Measurements from ENCODE around the gene LENEP.

Gene LENEP, protein sequence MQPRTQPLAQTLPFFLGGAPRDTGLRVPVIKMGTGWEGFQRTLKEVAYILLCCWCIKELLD

DNA sequence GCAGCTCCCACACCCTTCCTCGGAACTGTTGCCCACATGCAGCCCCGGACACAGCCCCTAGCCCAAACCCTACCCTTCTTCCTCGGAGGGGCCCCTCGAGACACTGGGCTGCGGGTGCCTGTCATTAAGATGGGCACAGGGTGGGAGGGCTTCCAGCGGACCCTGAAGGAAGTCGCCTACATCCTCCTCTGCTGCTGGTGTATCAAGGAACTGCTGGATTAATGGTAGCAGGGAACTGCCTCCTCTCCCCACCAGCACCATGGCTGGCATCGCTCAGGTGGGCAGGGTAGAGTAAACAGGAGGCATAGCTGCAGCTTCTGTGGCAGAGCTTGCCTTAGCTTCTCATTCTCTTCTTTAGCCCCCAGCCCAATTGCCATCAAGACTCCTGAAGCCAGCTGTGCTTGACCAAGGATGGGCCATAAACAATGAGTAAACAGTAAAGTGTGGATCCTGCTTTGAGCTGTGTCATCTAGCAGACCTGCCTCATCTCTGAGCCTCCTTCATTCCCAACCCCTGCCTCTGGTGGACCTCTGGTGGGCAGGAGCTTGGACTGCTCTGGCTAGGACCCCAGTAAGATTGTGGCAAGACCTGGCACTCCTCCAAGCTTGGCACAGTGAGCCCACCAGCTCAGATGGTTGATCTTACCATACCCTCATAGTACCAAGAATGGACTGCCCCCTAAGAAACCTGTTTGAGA is at the start of gene LENEP:
Gene LENEP (plus strand): TSS at position 15 of the 697 bp plus-strand sequence. CDS start 22 bp downstream, at position 37.
- H3K9ac ChIP-seq (ENCODE audit: low read length) = no peak within 1 kb of the TSS
- H3K4me3 ChIP-seq (ENCODE audit: low read length) = no peak within 1 kb of the TSS
- H3K27me3 ChIP-seq (ENCODE audit: control insufficient read depth, insufficient read depth, low read length) = no peaks in the 10 kb centered on the region
- no peaks in the 10 kb centered on the region for H3K4me1 ChIP-seq (ENCODE audit: control insufficient read depth, low read depth, low read length)
- peaks cover 26% of the 10 kb centered on the region for H3K36me3 ChIP-seq (ENCODE audit: control insufficient read depth, low read depth, low read length)
- H3K27ac ChIP-seq (ENCODE audit: low read length) = no peak within 1 kb of the TSS
- H3K9me3 ChIP-seq (ENCODE audit: control insufficient read depth, low read depth, low read length) = no peaks in the 10 kb centered on the region

DNA sequence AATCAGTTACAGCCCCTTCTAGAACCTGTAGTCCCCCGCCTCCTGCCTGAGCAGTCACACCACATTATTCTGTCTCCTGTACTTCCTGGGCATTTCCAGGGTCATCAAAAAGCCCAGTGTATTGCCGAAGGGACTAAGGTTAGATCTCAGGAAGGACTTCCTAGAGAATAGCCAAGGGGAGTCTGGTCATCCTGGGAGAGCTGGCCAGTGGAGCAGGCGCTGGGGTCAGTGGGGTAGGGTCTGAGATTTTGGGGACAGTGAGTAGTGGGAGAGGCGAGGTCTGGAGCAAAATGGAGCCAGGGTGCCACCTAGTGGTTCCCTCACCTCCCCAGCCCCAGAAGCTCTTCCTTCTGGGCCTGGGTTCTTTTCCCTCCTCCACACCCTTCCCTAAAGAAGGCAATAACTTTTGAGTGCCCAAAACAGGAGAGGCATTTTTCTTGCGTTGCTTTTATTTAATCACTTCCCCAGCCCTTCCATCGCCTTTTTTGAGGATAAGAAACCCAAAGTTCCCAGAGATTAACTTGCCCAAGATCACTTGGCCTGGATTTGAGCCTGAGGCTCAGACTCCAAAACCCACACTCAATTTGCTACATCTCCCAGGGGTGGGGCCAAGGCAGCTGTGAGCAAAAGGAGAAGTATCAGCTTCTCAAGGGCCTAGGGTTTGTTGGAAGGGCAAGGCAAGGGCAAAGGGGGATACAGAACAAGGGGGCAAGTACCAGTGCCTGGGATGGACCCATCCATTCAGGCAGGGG is 49.6 kb upstream of the LENEP start:
- no peak overlapping the region for H3K27ac ChIP-seq (ENCODE audit: low read length)
- H3K4me3 ChIP-seq (ENCODE audit: low read length) = no peak overlapping the region
- no peak overlapping the region for H3K9ac ChIP-seq (ENCODE audit: low read length)
- no peaks in the 10 kb centered on the region for H3K36me3 ChIP-seq (ENCODE audit: control insufficient read depth, low read depth, low read length)
- no peaks in the 10 kb centered on the region for H3K27me3 ChIP-seq (ENCODE audit: control insufficient read depth, insufficient read depth, low read length)
- H3K4me1 ChIP-seq (ENCODE audit: control insufficient read depth, low read depth, low read length) = peaks cover 6% of the 10 kb centered on the region
- H3K9me3 ChIP-seq (ENCODE audit: control insufficient read depth, low read depth, low read length) = no peaks in the 10 kb centered on the region

DNA sequence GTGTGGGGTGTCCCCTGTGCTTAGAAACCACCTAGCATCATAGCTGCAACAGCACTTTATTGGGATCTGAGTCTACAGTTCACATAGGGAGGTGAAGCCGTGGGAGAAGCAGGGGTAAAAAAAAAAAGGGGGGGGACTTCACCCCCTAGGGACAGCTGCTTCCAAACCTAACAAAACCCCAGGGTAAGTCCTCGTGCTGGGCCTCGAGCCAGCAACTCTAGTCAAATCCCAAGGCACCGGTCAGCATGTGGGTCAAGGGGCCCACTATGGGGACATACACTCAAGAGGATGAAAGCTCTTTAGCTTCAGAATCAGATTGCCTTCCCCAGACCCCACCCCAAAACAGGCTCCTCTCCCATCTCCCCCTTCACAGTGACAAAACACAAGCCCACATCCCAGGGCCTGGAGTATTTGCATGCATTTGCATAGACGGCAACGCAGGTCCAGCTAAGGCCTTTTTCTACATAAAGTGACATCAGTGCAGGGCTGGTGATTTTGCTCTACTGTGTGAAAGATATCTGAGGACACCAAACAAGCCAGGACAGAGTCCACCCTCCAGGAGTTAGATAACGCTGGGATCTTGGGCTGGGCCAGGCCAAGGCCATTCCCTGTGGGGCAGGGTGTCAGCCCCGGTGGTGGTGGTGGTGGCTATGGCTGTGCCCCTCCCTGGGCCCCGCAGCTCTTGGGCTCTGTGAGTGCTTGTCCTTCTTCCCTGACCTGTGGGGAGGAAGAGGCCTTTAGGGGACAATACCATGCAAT is 48.8 kb upstream of the LENEP start:
- no peak overlapping the region for H3K27ac ChIP-seq (ENCODE audit: low read length)

DNA sequence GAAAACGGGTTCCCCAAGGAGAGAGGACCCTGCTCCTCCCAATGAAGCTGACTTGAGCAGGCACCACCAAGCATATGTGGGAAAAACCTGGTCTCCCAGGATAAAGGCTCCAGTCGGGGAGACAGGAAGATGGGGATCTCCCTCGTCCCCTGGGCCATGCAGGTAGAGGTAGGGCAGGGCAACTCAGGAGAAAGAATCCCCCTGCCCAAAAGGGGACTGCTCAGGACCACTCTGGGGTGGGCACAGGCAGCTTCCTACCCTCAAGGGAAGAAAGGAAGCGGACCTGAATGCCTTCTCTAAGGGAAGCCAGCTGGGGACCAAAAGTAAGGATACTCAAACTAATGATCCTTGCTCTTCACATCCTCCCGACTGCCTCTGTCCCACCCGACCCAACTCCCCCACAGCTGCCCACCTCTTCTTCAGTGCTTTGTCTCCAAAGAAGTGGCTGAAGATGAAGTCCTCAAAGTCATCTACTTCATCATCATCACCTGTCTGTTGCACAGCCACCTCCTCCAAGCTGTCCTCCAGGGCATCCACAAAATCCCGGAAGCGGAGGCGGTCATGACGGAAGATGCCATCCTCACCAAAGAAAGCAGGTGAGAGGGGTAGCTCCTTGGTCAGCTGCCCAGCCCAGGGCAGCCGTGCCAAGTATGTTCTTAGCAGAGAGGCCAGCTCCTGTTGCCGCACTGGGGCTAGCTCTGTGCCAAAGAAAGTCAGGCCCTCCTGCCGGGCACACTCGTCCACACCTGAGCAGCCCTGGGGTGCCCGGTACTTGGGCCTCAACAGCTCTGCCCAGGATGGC is 48.0 kb upstream of the LENEP start:
- Histone ChIP-seq H3K9me3 (ENCODE audit: control insufficient read depth, low read depth, low read length) (no peaks in the 10 kb centered on the region), H3K27ac (ENCODE audit: low read length) (no peak overlapping the region), H3K4me3 (ENCODE audit: low read length) (no peak overlapping the region), H3K9ac (ENCODE audit: low read length) (no peak overlapping the region), H3K4me1 (ENCODE audit: control insufficient read depth, low read depth, low read length) (peaks cover 3% of the 10 kb centered on the region), H3K27me3 (ENCODE audit: control insufficient read depth, insufficient read depth, low read length) (no peaks in the 10 kb centered on the region), H3K36me3 (ENCODE audit: control insufficient read depth, low read depth, low read length) (no peaks in the 10 kb centered on the region)

More for the DNA sequence above, 48.8 kb upstream of the LENEP start:
- no peaks in the 10 kb centered on the region for H3K9me3 ChIP-seq (ENCODE audit: control insufficient read depth, low read depth, low read length)
- H3K9ac ChIP-seq (ENCODE audit: low read length) = no peak overlapping the region
- no peaks in the 10 kb centered on the region for H3K36me3 ChIP-seq (ENCODE audit: control insufficient read depth, low read depth, low read length)
- H3K4me1 ChIP-seq (ENCODE audit: control insufficient read depth, low read depth, low read length) = peaks cover 6% of the 10 kb centered on the region
- no peaks in the 10 kb centered on the region for H3K27me3 ChIP-seq (ENCODE audit: control insufficient read depth, insufficient read depth, low read length)
- H3K4me3 ChIP-seq (ENCODE audit: low read length) = no peak overlapping the region

DNA sequence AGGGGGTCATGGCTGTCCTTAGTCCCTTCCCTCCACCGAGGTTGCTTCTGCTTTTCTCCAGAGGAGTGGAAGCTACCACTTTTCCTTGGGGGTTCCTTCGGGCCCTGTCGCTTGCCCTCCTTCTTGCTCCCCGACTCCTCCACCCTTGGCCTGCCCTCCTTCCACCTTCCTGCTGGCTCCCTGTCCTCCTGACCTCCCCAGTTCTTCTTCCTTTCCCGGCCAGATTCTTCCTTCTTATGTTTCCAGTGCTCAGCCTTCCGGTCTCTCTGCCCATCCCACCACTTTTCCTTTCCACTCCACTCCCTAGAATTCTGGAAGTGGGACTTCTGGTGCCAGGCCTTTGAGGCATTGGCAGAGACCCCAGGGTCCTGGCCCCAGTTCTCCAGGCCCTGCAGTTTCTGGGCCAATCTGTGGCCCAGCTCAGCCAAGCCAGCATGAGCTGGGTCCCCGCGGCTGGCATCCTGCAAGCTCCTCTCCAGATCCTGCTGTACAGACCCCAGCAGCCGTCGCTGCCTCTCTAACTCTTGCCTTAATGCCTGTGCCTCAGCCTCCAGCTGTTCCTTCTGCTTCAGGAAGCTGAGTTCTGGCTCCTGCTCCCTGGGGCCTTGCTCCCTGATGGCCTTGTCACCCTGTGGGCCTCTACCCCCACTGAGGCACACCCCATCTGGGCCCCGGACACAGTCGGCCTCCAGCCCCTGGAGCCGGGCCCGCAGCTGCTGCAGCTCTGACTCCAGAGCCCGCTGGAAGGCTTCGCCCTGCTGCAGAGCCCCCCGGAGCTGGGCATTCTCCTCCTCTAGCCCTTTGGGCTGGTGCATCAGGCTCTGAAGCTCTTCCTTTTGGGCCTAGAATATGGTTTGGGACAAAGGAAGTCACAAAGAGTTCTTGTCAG is 47.2 kb upstream of the LENEP start:
- Histone ChIP-seq H3K4me1 (ENCODE audit: control insufficient read depth, low read depth, low read length) (no peaks in the 10 kb centered on the region), H3K4me3 (ENCODE audit: low read length) (no peak overlapping the region), H3K9ac (ENCODE audit: low read length) (no peak overlapping the region), H3K36me3 (ENCODE audit: control insufficient read depth, low read depth, low read length) (peaks cover 2% of the 10 kb centered on the region), H3K27ac (ENCODE audit: low read length) (no peak overlapping the region), H3K27me3 (ENCODE audit: control insufficient read depth, insufficient read depth, low read length) (no peaks in the 10 kb centered on the region), H3K9me3 (ENCODE audit: control insufficient read depth, low read depth, low read length) (no peaks in the 10 kb centered on the region)

DNA sequence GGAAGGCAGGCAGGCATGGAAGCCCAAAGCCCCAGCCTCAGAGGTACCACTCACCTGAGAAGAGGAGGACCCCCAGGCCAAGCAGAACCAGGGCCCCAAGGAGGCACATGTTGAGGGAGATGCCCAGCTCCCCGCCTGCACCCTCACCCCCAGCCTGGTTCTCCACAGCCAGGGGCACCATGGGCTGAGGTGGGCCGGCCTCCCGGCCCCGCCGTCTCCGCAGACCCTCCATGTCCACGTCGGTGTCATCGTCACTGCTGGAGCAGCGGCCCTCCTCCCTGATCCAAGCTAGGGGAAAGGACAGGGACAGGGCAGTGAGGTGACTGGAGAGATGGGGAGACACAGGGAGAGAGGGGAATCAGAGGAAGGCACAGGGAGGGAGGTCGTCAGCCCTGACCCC is 45.3 kb upstream of the LENEP start:
- H3K27ac ChIP-seq (ENCODE audit: low read length) = no peak overlapping the region
- H3K27me3 ChIP-seq (ENCODE audit: control insufficient read depth, insufficient read depth, low read length) = no peaks in the 10 kb centered on the region
- no peak overlapping the region for H3K9ac ChIP-seq (ENCODE audit: low read length)
- no peaks in the 10 kb centered on the region for H3K9me3 ChIP-seq (ENCODE audit: control insufficient read depth, low read depth, low read length)
- H3K4me3 ChIP-seq (ENCODE audit: low read length) = no peak overlapping the region
- no peaks in the 10 kb centered on the region for H3K4me1 ChIP-seq (ENCODE audit: control insufficient read depth, low read depth, low read length)
- peaks cover 3% of the 10 kb centered on the region for H3K36me3 ChIP-seq (ENCODE audit: control insufficient read depth, low read depth, low read length)

DNA sequence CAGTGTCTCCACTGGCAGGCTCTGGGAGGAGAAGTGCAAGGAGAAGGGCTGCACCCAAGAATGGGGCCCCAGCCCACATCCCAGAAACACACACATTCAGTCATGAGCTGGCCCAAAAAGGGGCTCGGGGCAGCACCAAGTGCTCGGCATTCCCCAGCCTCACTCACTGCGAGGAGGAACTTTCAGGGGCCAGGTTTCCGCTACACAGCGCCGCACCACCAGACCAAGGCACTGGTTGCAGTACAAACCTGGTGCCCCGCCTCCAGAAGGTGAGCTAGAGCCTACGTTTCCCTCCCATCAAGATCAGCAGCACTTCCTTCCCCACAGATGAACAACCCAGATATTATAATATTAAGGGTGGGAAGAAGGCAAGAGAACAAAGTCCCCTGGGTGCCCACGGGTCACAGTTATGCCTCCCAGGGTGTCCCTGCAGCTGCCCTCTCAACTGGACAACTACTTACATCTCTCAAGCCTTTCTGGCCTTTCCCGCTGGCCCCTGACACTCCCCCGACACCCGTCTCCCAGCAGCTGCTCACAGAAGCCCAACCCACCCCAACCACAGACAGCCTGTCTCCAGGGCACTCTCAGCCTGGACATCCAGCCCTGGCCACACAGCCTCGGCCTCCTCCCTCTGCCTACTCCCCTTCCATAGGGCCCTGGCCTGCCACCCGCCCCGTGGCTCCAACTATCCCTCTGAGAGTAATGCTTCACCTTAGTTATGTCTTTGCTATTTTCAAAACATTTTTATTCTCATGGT is 41.3 kb upstream of the LENEP start:
- no peak overlapping the region for H3K27ac ChIP-seq (ENCODE audit: low read length)
- H3K36me3 ChIP-seq (ENCODE audit: control insufficient read depth, low read depth, low read length) = peaks cover 3% of the 10 kb centered on the region
- H3K9me3 ChIP-seq (ENCODE audit: control insufficient read depth, low read depth, low read length) = no peaks in the 10 kb centered on the region
- H3K4me3 ChIP-seq (ENCODE audit: low read length) = no peak overlapping the region
- peaks cover 22% of the 10 kb centered on the region for H3K4me1 ChIP-seq (ENCODE audit: control insufficient read depth, low read depth, low read length)
- no peak overlapping the region for H3K9ac ChIP-seq (ENCODE audit: low read length)
- H3K27me3 ChIP-seq (ENCODE audit: control insufficient read depth, insufficient read depth, low read length) = no peaks in the 10 kb centered on the region

DNA sequence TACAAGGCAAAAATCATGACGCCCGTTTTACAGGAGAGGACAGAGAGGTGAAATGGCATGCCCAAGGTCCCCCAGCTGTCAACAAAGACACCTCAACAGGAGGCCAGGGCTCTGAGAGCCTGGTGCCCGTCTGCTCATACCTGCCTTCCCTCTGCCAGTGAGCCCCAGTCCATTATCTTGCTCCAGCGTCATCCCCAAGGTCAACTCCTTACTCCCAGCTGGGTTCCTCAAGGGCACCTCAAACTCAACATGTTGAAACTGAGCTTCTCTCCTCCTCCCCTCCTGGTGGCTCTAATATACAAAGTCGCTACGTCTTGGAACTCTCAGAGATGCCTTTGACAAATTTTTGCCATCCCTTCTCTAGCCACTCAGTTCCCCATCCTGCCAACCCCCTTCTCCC is 40.7 kb upstream of the LENEP start:
- H3K9ac ChIP-seq (ENCODE audit: low read length) = no peak overlapping the region
- no peaks in the 10 kb centered on the region for H3K27me3 ChIP-seq (ENCODE audit: control insufficient read depth, insufficient read depth, low read length)
- H3K9me3 ChIP-seq (ENCODE audit: control insufficient read depth, low read depth, low read length) = no peaks in the 10 kb centered on the region
- H3K4me1 ChIP-seq (ENCODE audit: control insufficient read depth, low read depth, low read length) = peaks cover 23% of the 10 kb centered on the region
- H3K4me3 ChIP-seq (ENCODE audit: low read length) = no peak overlapping the region
- peaks cover 3% of the 10 kb centered on the region for H3K36me3 ChIP-seq (ENCODE audit: control insufficient read depth, low read depth, low read length)
- H3K27ac ChIP-seq (ENCODE audit: low read length) = no peak overlapping the region

DNA sequence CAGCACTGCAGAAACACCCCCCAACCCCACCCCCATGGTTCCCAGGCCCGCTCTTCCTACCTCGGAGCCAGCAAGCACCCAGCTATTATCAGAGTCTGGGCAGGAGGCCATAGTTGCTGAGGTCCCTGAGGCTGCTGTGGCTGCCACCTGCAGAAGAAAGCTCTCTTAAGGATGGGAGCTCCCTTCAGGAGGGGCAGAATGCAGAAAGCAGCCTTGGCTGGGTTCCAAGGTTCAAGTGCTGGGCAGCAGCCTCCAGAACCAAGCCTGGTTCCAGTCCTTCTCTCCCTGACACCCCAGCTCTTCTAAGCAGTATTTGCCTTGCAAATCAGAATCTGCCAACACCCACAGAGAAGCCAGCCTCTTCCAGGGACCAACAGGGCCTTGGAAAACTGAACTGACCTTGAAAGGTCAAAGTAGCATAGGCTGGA is 39.8 kb upstream of the LENEP start:
- H3K27ac ChIP-seq (ENCODE audit: low read length) = no peak overlapping the region
- no peak overlapping the region for H3K9ac ChIP-seq (ENCODE audit: low read length)
- no peaks in the 10 kb centered on the region for H3K9me3 ChIP-seq (ENCODE audit: control insufficient read depth, low read depth, low read length)
- no peaks in the 10 kb centered on the region for H3K27me3 ChIP-seq (ENCODE audit: control insufficient read depth, insufficient read depth, low read length)
- H3K36me3 ChIP-seq (ENCODE audit: control insufficient read depth, low read depth, low read length) = peaks cover 6% of the 10 kb centered on the region
- H3K4me3 ChIP-seq (ENCODE audit: low read length) = no peak overlapping the region
- peaks cover 23% of the 10 kb centered on the region for H3K4me1 ChIP-seq (ENCODE audit: control insufficient read depth, low read depth, low read length)

DNA sequence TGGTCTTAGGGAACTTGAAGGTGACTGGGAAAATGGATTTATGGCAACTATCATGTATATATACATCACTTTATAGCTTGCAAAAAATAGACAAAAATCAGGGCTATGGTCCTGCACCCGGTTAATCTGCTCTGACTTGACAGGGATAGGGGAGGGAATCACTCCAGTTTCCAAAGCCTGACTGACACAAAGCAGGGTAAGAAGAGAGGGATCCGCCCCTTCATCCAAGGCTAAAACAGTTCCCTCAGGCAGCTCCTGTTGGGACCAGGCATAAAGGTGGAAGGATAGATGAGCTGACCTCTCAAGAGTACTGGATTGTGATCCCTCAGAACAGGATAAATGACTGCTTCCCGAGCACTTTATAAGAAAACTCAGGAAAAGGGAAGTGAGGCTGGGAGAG is 38.8 kb upstream of the LENEP start:
- Histone ChIP-seq H3K27ac (ENCODE audit: low read length) (no peak overlapping the region), H3K36me3 (ENCODE audit: control insufficient read depth, low read depth, low read length) (peaks cover 9% of the 10 kb centered on the region), H3K9me3 (ENCODE audit: control insufficient read depth, low read depth, low read length) (no peaks in the 10 kb centered on the region), H3K4me1 (ENCODE audit: control insufficient read depth, low read depth, low read length) (peaks cover 23% of the 10 kb centered on the region), H3K9ac (ENCODE audit: low read length) (peak overlapping the region; percentile 80), H3K4me3 (ENCODE audit: low read length) (peak overlapping the region; percentile 70), H3K27me3 (ENCODE audit: control insufficient read depth, insufficient read depth, low read length) (no peaks in the 10 kb centered on the region)
